Measurements from ENCODE around the gene SLC36A2.

DNA sequence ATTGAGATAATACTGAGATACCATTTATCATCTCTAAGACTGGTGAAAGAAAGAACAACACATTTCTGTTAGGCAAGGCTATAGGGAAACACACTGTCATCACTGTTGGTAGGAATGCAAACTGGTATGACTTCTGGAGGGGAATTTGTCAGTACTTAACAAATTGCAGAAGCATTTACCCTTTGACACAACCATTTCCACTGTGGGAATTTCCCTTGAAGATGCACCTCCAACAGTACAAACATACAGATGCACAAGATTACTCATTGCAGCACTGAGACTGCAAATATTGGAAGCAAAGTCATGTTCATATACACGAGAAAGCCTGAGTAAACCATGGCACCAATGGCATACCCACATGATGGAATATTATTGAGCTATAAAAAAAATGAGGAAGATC, 76.8 kb downstream of the SLC36A2 start:
- TF ChIP-seq TCF7L2 (IDR thresholded peaks at IDR 0.05; ENCODE audit: low read depth, low read length) (no peak), POLR2AphosphoS5 (IDR thresholded peaks at IDR 0.05; ENCODE audit: low read depth, low read length) (no peak), SIN3A (IDR thresholded peaks at IDR 0.05; ENCODE audit: borderline replicate concordance, insufficient read depth, low read depth, low read length) (no peak)
- TF ChIP-seq, protein P1, sequence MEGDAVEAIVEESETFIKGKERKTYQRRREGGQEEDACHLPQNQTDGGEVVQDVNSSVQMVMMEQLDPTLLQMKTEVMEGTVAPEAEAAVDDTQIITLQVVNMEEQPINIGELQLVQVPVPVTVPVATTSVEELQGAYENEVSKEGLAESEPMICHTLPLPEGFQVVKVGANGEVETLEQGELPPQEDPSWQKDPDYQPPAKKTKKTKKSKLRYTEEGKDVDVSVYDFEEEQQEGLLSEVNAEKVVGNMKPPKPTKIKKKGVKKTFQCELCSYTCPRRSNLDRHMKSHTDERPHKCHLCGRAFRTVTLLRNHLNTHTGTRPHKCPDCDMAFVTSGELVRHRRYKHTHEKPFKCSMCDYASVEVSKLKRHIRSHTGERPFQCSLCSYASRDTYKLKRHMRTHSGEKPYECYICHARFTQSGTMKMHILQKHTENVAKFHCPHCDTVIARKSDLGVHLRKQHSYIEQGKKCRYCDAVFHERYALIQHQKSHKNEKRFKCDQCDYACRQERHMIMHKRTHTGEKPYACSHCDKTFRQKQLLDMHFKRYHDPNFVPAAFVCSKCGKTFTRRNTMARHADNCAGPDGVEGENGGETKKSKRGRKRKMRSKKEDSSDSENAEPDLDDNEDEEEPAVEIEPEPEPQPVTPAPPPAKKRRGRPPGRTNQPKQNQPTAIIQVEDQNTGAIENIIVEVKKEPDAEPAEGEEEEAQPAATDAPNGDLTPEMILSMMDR (IDR thresholded peaks at IDR 0.05), result no peak
- TF ChIP-seq, protein P2, sequence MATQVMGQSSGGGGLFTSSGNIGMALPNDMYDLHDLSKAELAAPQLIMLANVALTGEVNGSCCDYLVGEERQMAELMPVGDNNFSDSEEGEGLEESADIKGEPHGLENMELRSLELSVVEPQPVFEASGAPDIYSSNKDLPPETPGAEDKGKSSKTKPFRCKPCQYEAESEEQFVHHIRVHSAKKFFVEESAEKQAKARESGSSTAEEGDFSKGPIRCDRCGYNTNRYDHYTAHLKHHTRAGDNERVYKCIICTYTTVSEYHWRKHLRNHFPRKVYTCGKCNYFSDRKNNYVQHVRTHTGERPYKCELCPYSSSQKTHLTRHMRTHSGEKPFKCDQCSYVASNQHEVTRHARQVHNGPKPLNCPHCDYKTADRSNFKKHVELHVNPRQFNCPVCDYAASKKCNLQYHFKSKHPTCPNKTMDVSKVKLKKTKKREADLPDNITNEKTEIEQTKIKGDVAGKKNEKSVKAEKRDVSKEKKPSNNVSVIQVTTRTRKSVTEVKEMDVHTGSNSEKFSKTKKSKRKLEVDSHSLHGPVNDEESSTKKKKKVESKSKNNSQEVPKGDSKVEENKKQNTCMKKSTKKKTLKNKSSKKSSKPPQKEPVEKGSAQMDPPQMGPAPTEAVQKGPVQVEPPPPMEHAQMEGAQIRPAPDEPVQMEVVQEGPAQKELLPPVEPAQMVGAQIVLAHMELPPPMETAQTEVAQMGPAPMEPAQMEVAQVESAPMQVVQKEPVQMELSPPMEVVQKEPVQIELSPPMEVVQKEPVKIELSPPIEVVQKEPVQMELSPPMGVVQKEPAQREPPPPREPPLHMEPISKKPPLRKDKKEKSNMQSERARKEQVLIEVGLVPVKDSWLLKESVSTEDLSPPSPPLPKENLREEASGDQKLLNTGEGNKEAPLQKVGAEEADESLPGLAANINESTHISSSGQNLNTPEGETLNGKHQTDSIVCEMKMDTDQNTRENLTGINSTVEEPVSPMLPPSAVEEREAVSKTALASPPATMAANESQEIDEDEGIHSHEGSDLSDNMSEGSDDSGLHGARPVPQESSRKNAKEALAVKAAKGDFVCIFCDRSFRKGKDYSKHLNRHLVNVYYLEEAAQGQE (IDR thresholded peaks at IDR 0.05; ENCODE audit: insufficient read depth in 1 of 2, low read depth in 2 of 2, low read length in 1 of 2), result no peak

Data from Panc1 (cell line).